SK-N-SH (cell line): ENCODE measurements around the gene VTCN1. TPM values are rescaled to one million over a fixed set of nuclear protein-coding genes. Genes with fewer than 3 reads are reported as not detected.

Source experiments
- CTCF ChIA-PET: fragments of 300-600, 350-600 bp; formaldehyde crosslinking; extraction: SDS; loops from one replicate; lab custom pipeline; 2021; lab: Yijun Ruan, JAX
- POLR2A ChIA-PET: fragments of 350-600 bp; sonication (Branson Sonifier 250); formaldehyde crosslinking; extraction: SDS; loops from one replicate; lab custom pipeline; 2020; ENCODE audit warnings: antibody characterized with exemption, inconsistent platforms; lab: Yijun Ruan, JAX
- DNase-seq: peaks from one replicate; pipeline ENCODE4 v3.0.0; 2012
- H2AFZ ChIP-seq: fragments of 200-600 bp; sonication (generic); 2 replicates; pipeline ENCODE4 v1.8.1; 2016; ENCODE audit warnings: antibody characterized with exemption, mild to moderate bottlenecking, low read depth
- H3F3A ChIP-seq: fragments of 200-600 bp; sonication (generic); replicated peaks from 2 replicates; pipeline ENCODE3; 2016; ENCODE audit warnings: antibody characterized with exemption, mild to moderate bottlenecking; ENCODE audit not compliant: insufficient read depth
- H3K27ac ChIP-seq, 2 experiments: fragments of 200-500 bp in 1 of 2; fragments of 200-600 bp in 1 of 2; sonication (Bioruptor generic) in 1 of 2; sonication (generic), shearing (Covaris generic) in 1 of 2; 2 replicates each; pipeline versions ENCODE4 v1.5.1 to v1.6.1; 2014 to 2016; ENCODE audit warnings: low read depth in 2 of 2, inconsistent platforms in 1 of 2, low read length in 1 of 2, mild to moderate bottlenecking in 1 of 2, mixed read lengths in 1 of 2
- H3K27me3 ChIP-seq: fragments of 200-600 bp; sonication (generic), shearing (Covaris generic); 2 replicates; pipeline ENCODE4 v1.6.1; 2016; ENCODE audit warnings: mixed run types; ENCODE audit not compliant: insufficient read depth
- H3K36me3 ChIP-seq, 2 experiments: fragments of 200-500 bp in 1 of 2; fragments of 200-600 bp in 1 of 2; sonication (Bioruptor generic) in 1 of 2; sonication (generic) in 1 of 2; replicated peaks in 1 of 2; 2 replicates each; pipeline versions ENCODE3 to v1.5.1; 2014 to 2016; ENCODE audit warnings: low read length in 1 of 2, mild to moderate bottlenecking in 1 of 2; ENCODE audit not compliant: insufficient read depth in 2 of 2, control insufficient read depth in 1 of 2
- H3K4me1 ChIP-seq, 2 experiments: fragments of 200-500 bp in 1 of 2; fragments of 200-600 bp in 1 of 2; sonication (Bioruptor generic) in 1 of 2; sonication (generic), shearing (Covaris generic) in 1 of 2; 2 replicates each; pipeline versions ENCODE4 v1.5.1 to v1.6.1; 2014 to 2016; ENCODE audit warnings: low read depth in 1 of 2, low read length in 1 of 2, mixed run types in 1 of 2; ENCODE audit not compliant: insufficient read depth in 2 of 2, control insufficient read depth in 1 of 2
- H3K4me2 ChIP-seq: fragments of 200-600 bp; sonication (generic), shearing (Covaris generic); 2 replicates; pipeline ENCODE4 v1.6.1; 2017; ENCODE audit warnings: mixed run types
- H3K4me3 ChIP-seq, 2 experiments: fragments of 200-500 bp in 1 of 2; fragments of 200-600 bp in 1 of 2; sonication (Bioruptor generic) in 1 of 2; sonication (generic), shearing (Covaris generic) in 1 of 2; 2 replicates each; pipeline versions ENCODE4 v1.5.1 to v1.8.1; 2014 to 2016; ENCODE audit warnings: low read depth in 2 of 2, inconsistent platforms in 1 of 2, low read length in 1 of 2, mild to moderate bottlenecking in 1 of 2, mixed read lengths in 1 of 2, moderate library complexity in 1 of 2
- H3K79me2 ChIP-seq: fragments of 200-600 bp; sonication (generic); 2 replicates; pipeline ENCODE4 v1.8.1; 2017; ENCODE audit warnings: mild to moderate bottlenecking; ENCODE audit not compliant: insufficient read depth
- H3K9ac ChIP-seq: fragments of 200-600 bp; sonication (generic); 2 replicates; pipeline ENCODE4 v1.6.1; 2017; ENCODE audit warnings: mixed run types
- H3K9me2 ChIP-seq: fragments of 200-600 bp; sonication (generic); 2 replicates; pipeline ENCODE4 v1.6.1; 2017; ENCODE audit warnings: mixed run types
- H3K9me3 ChIP-seq: fragments of 200-600 bp; sonication (generic); 2 replicates; pipeline ENCODE4 v1.6.1; 2017; ENCODE audit warnings: mixed run types, mild to moderate bottlenecking, moderate library complexity
- H4K20me1 ChIP-seq: fragments of 200-600 bp; sonication (generic); 2 replicates; pipeline ENCODE4 v1.6.1; 2017; ENCODE audit warnings: mild to moderate bottlenecking, mixed run types; ENCODE audit not compliant: insufficient read depth
- ELF1 ChIP-seq: IDR thresholded peaks from 2 replicates; pipeline ENCODE4 v1.4.0; 2012
- EZH2phosphoT487 ChIP-seq: fragments of 200-600 bp; sonication (generic); IDR thresholded peaks from 2 replicates; pipeline ENCODE4 v1.6.1; 2017; ENCODE audit warnings: low read depth, mixed run types, mild to moderate bottlenecking, antibody characterized with exemption, moderate library complexity, borderline replicate concordance
- FOXM1 ChIP-seq: IDR thresholded peaks from 2 replicates; pipeline ENCODE4 v1.4.0; 2012; ENCODE audit warnings: low read depth, mild to moderate bottlenecking
- GABPA ChIP-seq: IDR thresholded peaks from 2 replicates; pipeline ENCODE4 v1.4.0; 2012; ENCODE audit warnings: low read depth, mild to moderate bottlenecking
- GATA2 ChIP-seq: sonication (generic); formaldehyde crosslinking; IDR thresholded peaks from 2 replicates; pipeline ENCODE4 v1.5.0; 2020; ENCODE audit warnings: mild to moderate bottlenecking, missing genetic modification reagents
- JUND ChIP-seq: IDR thresholded peaks from 2 replicates; pipeline ENCODE4 v1.4.0; 2012
- MEF2A ChIP-seq: IDR thresholded peaks from 2 replicates; pipeline ENCODE4 v1.4.0; 2012; ENCODE audit warnings: low read depth, borderline replicate concordance
- NRF1 ChIP-seq: IDR thresholded peaks from 2 replicates; pipeline ENCODE4 v1.6.1; 2012; ENCODE audit warnings: low read depth, mild to moderate bottlenecking, low read length
- RAD21 ChIP-seq: IDR thresholded peaks from 2 replicates; pipeline ENCODE4 v1.6.1; 2012; ENCODE audit warnings: mild to moderate bottlenecking, low read length
- RCOR1 ChIP-seq: fragments of 150-350 bp; IDR thresholded peaks from 2 replicates; pipeline ENCODE4 v1.6.1; 2017; ENCODE audit warnings: antibody characterized with exemption, low read length
- RFX5 ChIP-seq: IDR thresholded peaks from 2 replicates; pipeline ENCODE4 v1.6.1; 2012; ENCODE audit warnings: mild to moderate bottlenecking, improper control_type of control experiment, low read length
- RXRA ChIP-seq: IDR thresholded peaks from 2 replicates; pipeline ENCODE4 v1.4.0; 2012; ENCODE audit warnings: low read depth, mild to moderate bottlenecking, borderline replicate concordance
- SIN3A ChIP-seq: IDR thresholded peaks from 2 replicates; pipeline ENCODE4 v1.6.1; 2012; ENCODE audit warnings: low read depth, mild to moderate bottlenecking, low read length, moderate library complexity, borderline replicate concordance
- SMC3 ChIP-seq: IDR thresholded peaks from 2 replicates; pipeline ENCODE4 v1.6.1; 2012; ENCODE audit warnings: low read depth, low read length, improper control_type of control experiment
- TAF1 ChIP-seq: IDR thresholded peaks from 2 replicates; pipeline ENCODE4 v1.6.1; 2012; ENCODE audit warnings: low read depth, mild to moderate bottlenecking, low read length, moderate library complexity, borderline replicate concordance
- TCF12 ChIP-seq: IDR thresholded peaks from 2 replicates; pipeline ENCODE4 v1.4.0; 2012
- TEAD4 ChIP-seq: IDR thresholded peaks from 2 replicates; pipeline ENCODE4 v1.4.0; 2012; ENCODE audit warnings: mild to moderate bottlenecking, borderline replicate concordance; ENCODE audit not compliant: insufficient read depth
- WGBS: methylation state at CpG from one replicate; pipeline ENCODE4 v1.1.6; 2017; ENCODE audit warnings: low lambda C conversion rate; 5-methylcytosine and 5-hydroxymethylcytosine counted together
- polyA plus RNA-seq, 3 experiments: library from polyadenylated mRNA; depleted of rRNA; stranded (reverse); fragments of >200 nt; gene quantifications; 2 replicates each; pipeline ENCODE4 v1.2.3, GENCODE V29; 2012
- TF ChIP-seq, protein P1 (sequence below): fragments of 150-350 bp; IDR thresholded peaks from 2 replicates; pipeline ENCODE4 v1.6.1; 2017; ENCODE audit warnings: antibody characterized with exemption, low read length, low read depth, borderline replicate concordance
- TF ChIP-seq, protein P2 (sequence below): IDR thresholded peaks from 2 replicates; pipeline ENCODE4; 2012
- TF ChIP-seq, protein P3 (sequence below): IDR thresholded peaks from 2 replicates; pipeline ENCODE4 v1.4.0; 2012; ENCODE audit warnings: low read depth
- TF ChIP-seq, protein P4 (sequence below): fragments of 150-350 bp; IDR thresholded peaks from 2 replicates; pipeline ENCODE4 v1.6.1; 2016; ENCODE audit warnings: mild to moderate bottlenecking, low read depth, low read length
- TF ChIP-seq, protein P5 (sequence below): IDR thresholded peaks from 2 replicates; pipeline ENCODE4 v1.4.0; 2012; ENCODE audit warnings: low read depth, borderline replicate concordance

Gene VTCN1
- polyA plus RNA-seq, 1 of the 3 experiments (the other 2 are of a cell fraction), result not detected

DNA sequence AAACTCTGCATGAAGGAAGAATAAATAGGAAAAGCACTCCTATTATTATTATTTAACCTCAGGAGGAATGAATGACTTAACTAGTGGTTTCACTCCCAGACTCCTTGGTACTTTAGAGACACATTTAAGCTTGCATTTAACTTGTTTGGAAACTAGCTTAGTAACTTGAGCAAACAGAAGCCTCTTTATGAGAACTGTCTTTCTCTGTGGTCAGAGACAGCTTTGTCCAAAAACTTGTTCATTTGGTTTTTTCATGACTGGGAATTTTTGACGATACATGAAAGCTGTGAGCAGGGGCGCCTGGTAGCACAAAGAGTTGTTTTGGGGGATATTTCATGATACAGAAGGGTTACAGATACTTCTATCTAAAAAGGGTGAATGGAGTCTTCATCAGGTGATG is 33.6 kb upstream of the VTCN1 start (continued):
- TF ChIP-seq EZH2phosphoT487, result no peak
- TF ChIP-seq, protein P1, sequence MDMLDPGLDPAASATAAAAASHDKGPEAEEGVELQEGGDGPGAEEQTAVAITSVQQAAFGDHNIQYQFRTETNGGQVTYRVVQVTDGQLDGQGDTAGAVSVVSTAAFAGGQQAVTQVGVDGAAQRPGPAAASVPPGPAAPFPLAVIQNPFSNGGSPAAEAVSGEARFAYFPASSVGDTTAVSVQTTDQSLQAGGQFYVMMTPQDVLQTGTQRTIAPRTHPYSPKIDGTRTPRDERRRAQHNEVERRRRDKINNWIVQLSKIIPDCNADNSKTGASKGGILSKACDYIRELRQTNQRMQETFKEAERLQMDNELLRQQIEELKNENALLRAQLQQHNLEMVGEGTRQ, result no peak
- TF ChIP-seq, protein P2, sequence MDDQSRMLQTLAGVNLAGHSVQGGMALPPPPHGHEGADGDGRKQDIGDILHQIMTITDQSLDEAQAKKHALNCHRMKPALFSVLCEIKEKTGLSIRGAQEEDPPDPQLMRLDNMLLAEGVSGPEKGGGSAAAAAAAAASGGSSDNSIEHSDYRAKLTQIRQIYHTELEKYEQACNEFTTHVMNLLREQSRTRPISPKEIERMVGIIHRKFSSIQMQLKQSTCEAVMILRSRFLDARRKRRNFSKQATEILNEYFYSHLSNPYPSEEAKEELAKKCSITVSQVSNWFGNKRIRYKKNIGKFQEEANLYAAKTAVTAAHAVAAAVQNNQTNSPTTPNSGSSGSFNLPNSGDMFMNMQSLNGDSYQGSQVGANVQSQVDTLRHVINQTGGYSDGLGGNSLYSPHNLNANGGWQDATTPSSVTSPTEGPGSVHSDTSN, result no peak
- no peak for TF ChIP-seq FOXM1

DNA sequence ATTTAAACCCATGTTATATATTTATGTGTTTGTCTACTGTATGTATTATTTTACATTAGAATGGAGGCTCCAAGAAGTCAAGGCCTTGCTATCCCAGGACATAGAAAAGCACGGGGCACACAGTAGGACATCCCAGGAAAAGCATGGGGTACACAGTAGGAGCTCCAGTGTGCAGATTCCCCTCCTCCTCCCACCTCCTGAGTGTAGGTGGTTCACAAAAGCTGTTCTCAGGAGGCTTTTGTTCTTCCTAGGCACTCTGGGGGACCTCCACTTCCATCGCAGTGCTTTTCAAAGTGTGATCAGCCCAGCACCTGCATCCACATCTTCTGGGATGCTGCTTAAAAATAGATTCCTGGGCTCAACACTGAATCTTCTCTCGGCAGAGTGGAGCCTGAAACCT is 30.8 kb upstream of the VTCN1 start:
- Histone ChIP-seq H2AFZ (no peak overlapping the region), H3K9me2 (no peaks in the 10 kb centered on the region), H3K9ac (no peak overlapping the region), H4K20me1 (no peaks in the 10 kb centered on the region), H3K4me2 (no peak overlapping the region), H3K79me2 (no peaks in the 10 kb centered on the region), H3K4me1 (no peaks in the 10 kb centered on the region), H3F3A (no peaks in the 10 kb centered on the region), H3K27ac (no peak overlapping the region), H3K4me3 (no peak overlapping the region), H3K27me3 (peaks cover 4% of the 10 kb centered on the region; the same call in 1 of the 2 replicates), H3K36me3 (no peaks in the 10 kb centered on the region), H3K9me3 (no peaks in the 10 kb centered on the region)
- no peak for DNase-seq
- ChIA-PET POLR2A (no interaction called here), CTCF (interaction anchor here (1.1 to 1.4 kb wide), 3 partner anchors 43 to 174 kb away, joined by 3 to 7 read pairs (median 5); no protein-coding TSS in a partner anchor)
- TF ChIP-seq NRF1, result no peak
- no peak for TF ChIP-seq RFX5
- no peak for TF ChIP-seq SMC3
- TF ChIP-seq, protein P3, sequence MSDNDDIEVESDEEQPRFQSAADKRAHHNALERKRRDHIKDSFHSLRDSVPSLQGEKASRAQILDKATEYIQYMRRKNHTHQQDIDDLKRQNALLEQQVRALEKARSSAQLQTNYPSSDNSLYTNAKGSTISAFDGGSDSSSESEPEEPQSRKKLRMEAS, result no peak
- TF ChIP-seq JUND, result no peak
- TF ChIP-seq TCF12, result no peak
- TF ChIP-seq GATA2 (CRISPR knock-in tag), result no peak
- TF ChIP-seq FOXM1, result no peak
- TF ChIP-seq ELF1, result no peak
- TF ChIP-seq TAF1, result no peak
- TF ChIP-seq, protein P4, sequence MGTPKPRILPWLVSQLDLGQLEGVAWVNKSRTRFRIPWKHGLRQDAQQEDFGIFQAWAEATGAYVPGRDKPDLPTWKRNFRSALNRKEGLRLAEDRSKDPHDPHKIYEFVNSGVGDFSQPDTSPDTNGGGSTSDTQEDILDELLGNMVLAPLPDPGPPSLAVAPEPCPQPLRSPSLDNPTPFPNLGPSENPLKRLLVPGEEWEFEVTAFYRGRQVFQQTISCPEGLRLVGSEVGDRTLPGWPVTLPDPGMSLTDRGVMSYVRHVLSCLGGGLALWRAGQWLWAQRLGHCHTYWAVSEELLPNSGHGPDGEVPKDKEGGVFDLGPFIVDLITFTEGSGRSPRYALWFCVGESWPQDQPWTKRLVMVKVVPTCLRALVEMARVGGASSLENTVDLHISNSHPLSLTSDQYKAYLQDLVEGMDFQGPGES, result no peak
- TF ChIP-seq SIN3A, result no peak
- TF ChIP-seq RXRA, result no peak
- no peak for TF ChIP-seq RAD21
- TF ChIP-seq TEAD4, result no peak
- no peak for TF ChIP-seq RCOR1
- no peak for TF ChIP-seq GABPA
- TF ChIP-seq MEF2A, result no peak
- TF ChIP-seq, protein P5, sequence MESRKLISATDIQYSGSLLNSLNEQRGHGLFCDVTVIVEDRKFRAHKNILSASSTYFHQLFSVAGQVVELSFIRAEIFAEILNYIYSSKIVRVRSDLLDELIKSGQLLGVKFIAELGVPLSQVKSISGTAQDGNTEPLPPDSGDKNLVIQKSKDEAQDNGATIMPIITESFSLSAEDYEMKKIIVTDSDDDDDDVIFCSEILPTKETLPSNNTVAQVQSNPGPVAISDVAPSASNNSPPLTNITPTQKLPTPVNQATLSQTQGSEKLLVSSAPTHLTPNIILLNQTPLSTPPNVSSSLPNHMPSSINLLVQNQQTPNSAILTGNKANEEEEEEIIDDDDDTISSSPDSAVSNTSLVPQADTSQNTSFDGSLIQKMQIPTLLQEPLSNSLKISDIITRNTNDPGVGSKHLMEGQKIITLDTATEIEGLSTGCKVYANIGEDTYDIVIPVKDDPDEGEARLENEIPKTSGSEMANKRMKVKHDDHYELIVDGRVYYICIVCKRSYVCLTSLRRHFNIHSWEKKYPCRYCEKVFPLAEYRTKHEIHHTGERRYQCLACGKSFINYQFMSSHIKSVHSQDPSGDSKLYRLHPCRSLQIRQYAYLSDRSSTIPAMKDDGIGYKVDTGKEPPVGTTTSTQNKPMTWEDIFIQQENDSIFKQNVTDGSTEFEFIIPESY, result no peak
- 28% methylated on average over 3 of the region's 3 CpGs for WGBS
